ENCODE data around the gene PSTPIP1. TPM values are rescaled to one million over a fixed set of nuclear protein-coding genes. Genes with fewer than 3 reads are reported as not detected.
A peak's percentile ranks its signal among the peaks of the same experiment; 100 is the strongest.

The PSTPIP1 gene
- total RNA-seq, 2 experiments from 2014 or later: 113 to 121 TPM

- intact Hi-C loops (cut with micrococcal nuclease): no loop called here
- DNase-seq: no peak
- ATAC-seq: no peak
- ChIA-PET POLR2A (no interaction called here), CTCF (interaction anchor here (1.5 kb wide), 1 partner anchor 17 kb away, joined by 3 read pairs; no protein-coding TSS in a partner anchor)
- Mint-ChIP-seq H3K9me3 (no peaks in the 10 kb centered on the region), H3K27ac (no peak overlapping the region), H3K36me3 (ENCODE audit: low read depth) (no peaks in the 10 kb centered on the region), H3K4me1 (ENCODE audit: low read depth) (peaks cover 5% of the 10 kb centered on the region), H3K27me3 (no peaks in the 10 kb centered on the region), H3K4me3 (no peak overlapping the region)
- no peak for TF ChIP-seq CTCF (IDR thresholded peaks at IDR 0.05)
Measured at GRCh38 chr15:77076323-77076915, 81.5 kb downstream of the PSTPIP1 start.

DNA sequence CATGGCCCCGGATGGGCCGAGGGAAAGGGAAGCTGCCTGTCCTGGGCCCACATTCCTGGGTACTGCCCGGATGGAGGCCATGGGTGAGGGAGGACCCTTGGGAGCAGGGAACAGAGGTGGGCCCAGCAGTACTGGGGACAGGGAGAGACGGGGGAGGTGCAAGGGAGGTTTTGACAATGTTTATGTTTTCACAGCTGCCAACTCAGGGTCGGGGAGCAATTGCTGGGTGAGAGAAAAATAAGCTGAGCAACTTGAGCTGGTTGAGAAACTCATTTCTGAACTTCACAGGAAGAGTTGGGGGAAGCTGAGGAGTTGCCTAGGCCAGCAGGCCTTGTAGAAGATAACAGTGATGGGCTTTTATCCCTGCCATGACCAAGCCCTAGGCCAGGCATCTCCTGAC, 87.0 kb downstream of the PSTPIP1 start:
- no peak overlapping the region for H3K4me3 Mint-ChIP-seq
- intact Hi-C loops (cut with micrococcal nuclease): no loop called here
- CTCF ChIA-PET: interaction anchor here (0.8 to 1.3 kb wide), 3 partner anchors 58 to 461 kb away, joined by 3 to 6 read pairs (median 4); no protein-coding TSS in a partner anchor

GRCh38 chr15:77083381-77084160, 88.6 kb downstream of the PSTPIP1 start:
- no peaks in the 10 kb centered on the region for H3K36me3 Mint-ChIP-seq (ENCODE audit: low read depth)
- CTCF ChIA-PET: no interaction called here
- intact Hi-C loops (cut with micrococcal nuclease): no loop called here
- no peaks in the 10 kb centered on the region for H3K27me3 Mint-ChIP-seq
- POLR2A ChIA-PET: no interaction called here
- no peak overlapping the region for H3K27ac Mint-ChIP-seq
- ATAC-seq (peak; percentile 97), DNase-seq (peak; percentile 75)
- peaks cover 16% of the 10 kb centered on the region for H3K4me1 Mint-ChIP-seq (ENCODE audit: low read depth)
- peak overlapping the region; percentile 40 for H3K4me3 Mint-ChIP-seq
- no peaks in the 10 kb centered on the region for H3K9me3 Mint-ChIP-seq
- TF ChIP-seq CTCF (IDR thresholded peaks at IDR 0.05): no peak

More for the DNA sequence above, 87.0 kb downstream of the PSTPIP1 start:
- POLR2A ChIA-PET: interaction anchor here (0.8 to 1.7 kb wide), 3 partner anchors 10 to 38 kb away, joined by 3 read pairs; no protein-coding TSS in a partner anchor
- no peak for DNase-seq
- ATAC-seq: no peak
- Mint-ChIP-seq H3K36me3 (ENCODE audit: low read depth) (no peaks in the 10 kb centered on the region), H3K27me3 (no peaks in the 10 kb centered on the region), H3K4me1 (ENCODE audit: low read depth) (peaks cover 16% of the 10 kb centered on the region), H3K27ac (no peak overlapping the region), H3K9me3 (no peaks in the 10 kb centered on the region)
- TF ChIP-seq CTCF (IDR thresholded peaks at IDR 0.05): no peak

- Mint-ChIP-seq H3K27ac (no peak overlapping the region), H3K4me1 (ENCODE audit: low read depth) (peaks cover 16% of the 10 kb centered on the region), H3K36me3 (ENCODE audit: low read depth) (no peaks in the 10 kb centered on the region), H3K27me3 (no peaks in the 10 kb centered on the region), H3K9me3 (no peaks in the 10 kb centered on the region), H3K4me3 (no peak overlapping the region)
- ATAC-seq: no peak
- DNase-seq: no peak
- POLR2A ChIA-PET: interaction anchor here (0.6 kb wide), 1 partner anchor 334 kb away, joined by 3 read pairs; no protein-coding TSS in a partner anchor
- intact Hi-C loops (cut with micrococcal nuclease): no loop called here
- TF ChIP-seq CTCF (IDR thresholded peaks at IDR 0.05): no peak
- CTCF ChIA-PET: no interaction called here
Measured at GRCh38 chr15:77084436-77084835, 89.5 kb downstream of the PSTPIP1 start.

- no peak overlapping the region for H3K27ac Mint-ChIP-seq
- no peaks in the 10 kb centered on the region for H3K9me3 Mint-ChIP-seq
- intact Hi-C loops (cut with micrococcal nuclease): no loop called here
- no peak for TF ChIP-seq CTCF (IDR thresholded peaks at IDR 0.05)
- no peak overlapping the region for H3K4me3 Mint-ChIP-seq
- H3K27me3 Mint-ChIP-seq: no peaks in the 10 kb centered on the region
- DNase-seq (no peak), ATAC-seq (peak; percentile 29)
- ChIA-PET POLR2A (no interaction called here), CTCF (no interaction called here)
- H3K4me1 Mint-ChIP-seq (ENCODE audit: low read depth): peaks cover 16% of the 10 kb centered on the region
- no peaks in the 10 kb centered on the region for H3K36me3 Mint-ChIP-seq (ENCODE audit: low read depth)
Measured at GRCh38 chr15:77085297-77085696, 90.4 kb downstream of the PSTPIP1 start.
